ENCODE data around the gene ARSI.

The ARSI gene

DNA sequence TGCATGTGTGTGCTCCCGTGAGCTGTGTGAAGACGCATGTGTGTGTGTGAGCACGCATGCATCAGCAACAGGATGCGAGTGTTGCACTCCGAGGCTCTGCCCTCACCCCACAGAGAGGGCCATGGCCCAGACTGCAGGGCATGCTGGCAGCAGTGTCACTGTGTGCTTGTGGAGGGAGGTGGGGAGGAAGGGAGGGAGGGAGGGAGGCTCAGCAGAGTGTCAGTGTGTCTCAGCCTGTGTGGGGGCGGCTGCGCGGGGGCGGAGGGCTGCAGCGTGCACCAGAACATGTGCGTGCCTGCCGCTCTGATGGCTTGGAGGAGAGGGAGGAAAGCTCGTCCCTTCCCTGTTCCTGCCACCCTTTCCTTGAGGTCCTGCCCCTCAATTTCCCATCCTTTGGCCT lies 18.4 kb downstream of the ARSI start:
- Histone ChIP-seq H3K9me3 (ENCODE audit: control insufficient read depth, insufficient read depth, low read length) (no peaks in the 10 kb centered on the region), H3K9ac (ENCODE audit: low read depth, low read length) (no peak overlapping the region), H3K36me3 (ENCODE audit: insufficient read depth, low read length) (no peaks in the 10 kb centered on the region), H3K4me1 (ENCODE audit: insufficient read depth, low read length) (peaks cover 4% of the 10 kb centered on the region; the same call in 1 of the 2 replicates)

DNA sequence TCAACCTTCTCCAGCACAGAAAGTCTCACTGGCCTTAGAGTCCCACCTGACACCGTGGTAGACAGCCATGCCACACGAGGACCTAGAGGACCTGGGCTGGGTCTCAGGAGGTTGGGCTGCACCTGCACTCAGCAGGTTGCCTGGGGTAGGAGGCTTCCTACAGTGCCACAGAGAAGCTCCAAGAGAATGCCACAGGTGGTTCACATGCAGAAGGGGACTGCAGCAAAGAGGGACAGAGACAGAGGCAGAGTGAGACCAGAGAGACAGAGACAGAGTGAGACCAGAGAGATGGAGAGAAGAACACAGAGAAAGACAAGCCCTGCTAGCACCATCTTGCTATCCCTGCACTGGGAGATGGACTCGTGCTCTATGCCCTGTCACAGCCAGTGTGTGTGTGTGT lies 18.8 kb downstream of the ARSI start:
- H3K4me1 ChIP-seq (ENCODE audit: insufficient read depth, low read length) = peaks cover 4% of the 10 kb centered on the region; the same call in 1 of the 2 replicates
- H3K9ac ChIP-seq (ENCODE audit: low read depth, low read length) = no peak overlapping the region
- no peaks in the 10 kb centered on the region for H3K9me3 ChIP-seq (ENCODE audit: control insufficient read depth, insufficient read depth, low read length)
- H3K36me3 ChIP-seq (ENCODE audit: insufficient read depth, low read length) = no peaks in the 10 kb centered on the region

DNA sequence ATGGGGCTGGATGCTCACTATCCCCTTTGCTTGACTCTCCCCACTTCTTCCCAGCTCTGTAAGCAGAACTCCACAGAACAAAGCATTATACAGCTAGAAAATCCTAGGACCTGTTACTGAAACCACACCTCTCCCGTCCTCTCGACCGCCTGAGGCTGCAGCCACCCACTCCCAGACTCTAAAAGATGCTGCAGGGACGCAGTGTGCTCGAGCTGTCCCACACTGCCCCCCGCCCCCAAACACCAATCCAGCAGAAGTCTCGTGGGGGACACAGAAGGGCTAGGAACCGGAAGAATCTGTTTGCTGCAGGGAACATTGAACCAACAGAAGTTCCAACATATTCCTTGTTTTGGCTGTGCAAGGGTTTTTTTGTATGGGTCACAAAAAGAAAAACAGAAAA lies 20.7 kb downstream of the ARSI start:
- no peak overlapping the region for H3K9ac ChIP-seq (ENCODE audit: low read depth, low read length)
- H3K4me1 ChIP-seq (ENCODE audit: insufficient read depth, low read length) = no peaks in the 10 kb centered on the region; the same call in 1 of the 2 replicates

DNA sequence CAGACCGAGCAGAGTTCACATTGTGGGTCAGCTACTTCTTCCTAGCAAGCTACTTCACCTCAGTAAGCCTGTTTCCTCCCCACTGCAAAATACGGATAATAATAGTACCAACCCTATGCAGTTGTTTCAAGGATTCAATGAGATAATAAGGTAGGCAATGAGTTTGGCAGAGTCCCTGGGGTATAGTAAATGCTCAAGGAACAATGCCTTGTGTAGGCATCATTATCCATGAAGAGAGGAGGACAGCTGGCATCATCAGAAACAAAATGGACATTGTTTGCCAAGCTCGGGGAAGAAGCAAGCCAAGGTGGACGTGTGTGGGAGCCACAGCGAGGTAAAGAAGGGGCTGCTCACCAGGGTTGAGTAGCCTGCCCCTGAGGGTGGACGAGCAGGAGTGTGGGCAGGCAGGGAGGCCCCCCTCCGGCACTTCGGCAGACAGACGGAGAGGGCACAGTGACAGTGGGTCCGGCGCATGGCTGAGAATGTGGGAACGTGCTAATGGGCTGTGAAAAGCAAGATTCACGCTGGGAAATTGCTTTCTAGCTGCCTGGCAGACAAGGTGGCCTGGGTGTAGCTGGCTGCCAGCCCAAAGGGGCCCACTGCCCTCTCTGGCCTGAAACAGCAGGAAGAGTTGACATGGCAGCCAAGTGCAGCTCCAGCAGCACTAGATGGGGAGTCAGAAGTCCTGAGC lies 23.2 kb downstream of the ARSI start:
- Histone ChIP-seq H3K4me1 (ENCODE audit: insufficient read depth, low read length) (no peaks in the 10 kb centered on the region; the same call in 1 of the 2 replicates), H3K36me3 (ENCODE audit: insufficient read depth, low read length) (no peaks in the 10 kb centered on the region), H3K9ac (ENCODE audit: low read depth, low read length) (no peak overlapping the region), H3K9me3 (ENCODE audit: control insufficient read depth, insufficient read depth, low read length) (no peaks in the 10 kb centered on the region)

More for the DNA sequence above, 20.7 kb downstream of the ARSI start:
- H3K9me3 ChIP-seq (ENCODE audit: control insufficient read depth, insufficient read depth, low read length) = no peaks in the 10 kb centered on the region
- H3K36me3 ChIP-seq (ENCODE audit: insufficient read depth, low read length) = no peaks in the 10 kb centered on the region

DNA sequence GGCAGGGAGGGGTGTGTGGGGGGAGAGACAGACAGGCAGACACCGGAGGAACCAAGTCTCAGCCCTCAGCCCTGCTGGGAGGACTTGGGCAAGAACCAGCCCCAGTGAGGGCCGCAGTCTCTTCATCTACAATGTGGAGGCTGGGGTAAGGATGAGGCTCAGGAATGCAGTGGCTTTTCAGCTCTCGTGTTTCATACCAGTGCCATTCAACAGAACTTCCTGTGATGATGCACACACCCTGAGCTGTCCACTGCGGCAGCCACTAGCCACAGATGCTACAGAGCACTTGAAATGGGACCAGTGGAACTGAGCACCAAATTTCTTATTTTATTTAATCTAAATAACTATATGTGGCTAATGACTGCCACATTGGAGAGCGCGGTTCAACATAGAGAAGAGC lies 23.8 kb downstream of the ARSI start:
- Histone ChIP-seq H3K36me3 (ENCODE audit: insufficient read depth, low read length) (no peaks in the 10 kb centered on the region), H3K9ac (ENCODE audit: low read depth, low read length) (no peak overlapping the region), H3K4me1 (ENCODE audit: insufficient read depth, low read length) (no peaks in the 10 kb centered on the region; the same call in 1 of the 2 replicates), H3K9me3 (ENCODE audit: control insufficient read depth, insufficient read depth, low read length) (no peaks in the 10 kb centered on the region)

DNA sequence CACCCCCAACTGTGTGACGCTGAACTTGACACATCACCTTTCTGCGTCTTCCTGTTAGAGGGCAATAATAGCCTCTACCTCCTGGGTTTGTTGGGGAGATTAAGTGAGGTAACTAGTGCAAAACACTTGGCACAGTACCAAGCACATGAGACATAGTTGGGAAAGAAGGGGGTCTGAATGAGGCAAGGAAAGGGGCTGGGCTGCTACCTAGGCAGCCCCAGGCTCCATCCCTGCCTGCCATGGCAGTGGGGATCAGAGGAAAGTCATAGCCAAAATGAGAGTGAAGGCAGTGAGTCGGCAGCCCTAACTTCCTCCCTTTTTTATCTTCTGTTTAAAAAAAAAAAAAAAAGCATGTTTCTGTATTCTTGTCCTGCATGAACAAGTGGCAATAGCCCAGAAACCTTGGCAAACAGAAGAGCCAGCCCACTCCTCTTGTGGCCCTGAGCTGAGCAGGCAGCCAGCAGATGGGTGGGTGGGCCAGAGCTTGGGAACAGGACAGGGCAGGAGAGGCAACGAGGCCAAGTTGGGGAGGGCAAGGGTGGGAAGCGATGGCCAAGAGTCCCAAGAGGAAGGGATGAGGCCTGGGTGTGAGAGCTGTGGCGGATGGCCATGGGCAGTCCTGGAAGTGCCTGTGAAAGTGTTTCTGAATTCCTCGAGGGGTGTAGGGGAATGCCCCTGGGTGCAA lies 24.5 kb downstream of the ARSI start:
- no peaks in the 10 kb centered on the region; the same call in 1 of the 2 replicates for H3K4me1 ChIP-seq (ENCODE audit: insufficient read depth, low read length)
- H3K9me3 ChIP-seq (ENCODE audit: control insufficient read depth, insufficient read depth, low read length) = no peaks in the 10 kb centered on the region
- H3K36me3 ChIP-seq (ENCODE audit: insufficient read depth, low read length) = no peaks in the 10 kb centered on the region
- H3K9ac ChIP-seq (ENCODE audit: low read depth, low read length) = no peak overlapping the region

DNA sequence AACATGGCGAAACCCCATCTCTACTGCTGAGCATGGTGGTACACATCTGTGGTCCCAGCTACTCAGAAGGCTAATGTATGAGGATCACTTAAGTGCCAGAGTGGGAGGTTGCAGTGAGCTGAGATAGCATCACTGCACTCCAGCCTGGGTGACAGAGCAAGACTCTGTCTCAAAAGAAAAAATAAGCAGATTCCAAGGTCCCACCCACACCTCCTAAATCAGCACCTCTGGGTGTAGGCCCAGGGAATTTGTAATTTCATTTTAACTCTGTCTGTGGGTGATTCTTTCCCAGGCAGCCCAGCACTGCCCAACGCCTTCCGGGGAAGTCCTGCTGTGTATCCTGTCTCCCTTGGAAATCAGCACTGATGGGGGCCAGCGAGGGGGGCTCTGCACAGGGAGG lies 25.7 kb downstream of the ARSI start:
- Histone ChIP-seq H3K9ac (ENCODE audit: low read depth, low read length) (no peak overlapping the region), H3K9me3 (ENCODE audit: control insufficient read depth, insufficient read depth, low read length) (no peaks in the 10 kb centered on the region), H3K36me3 (ENCODE audit: insufficient read depth, low read length) (no peaks in the 10 kb centered on the region), H3K4me1 (ENCODE audit: insufficient read depth, low read length) (peaks cover 2% of the 10 kb centered on the region; the same call in 1 of the 2 replicates)

DNA sequence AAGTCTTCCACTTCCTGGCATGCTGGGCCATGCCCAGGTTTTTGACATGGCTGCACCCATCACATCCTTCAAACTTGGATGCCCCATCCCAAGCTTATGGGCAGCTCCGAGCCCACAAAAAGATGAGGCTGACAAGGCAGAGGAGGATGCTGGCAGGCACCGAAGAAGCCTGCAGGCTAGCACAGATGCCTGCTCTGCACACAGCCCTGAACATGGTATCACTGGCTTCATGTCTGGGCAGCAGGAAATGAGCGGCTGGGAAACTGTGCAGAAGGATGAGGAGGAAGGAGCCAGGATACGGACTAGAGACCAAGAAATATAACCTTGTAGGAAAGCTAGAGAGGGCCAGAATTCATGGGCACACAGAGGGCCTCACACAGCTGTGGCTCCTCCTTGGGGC lies 27.9 kb downstream of the ARSI start:
- Histone ChIP-seq H3K4me1 (ENCODE audit: insufficient read depth, low read length) (peaks cover 6% of the 10 kb centered on the region; the same call in 1 of the 2 replicates), H3K9ac (ENCODE audit: low read depth, low read length) (no peak overlapping the region), H3K36me3 (ENCODE audit: insufficient read depth, low read length) (no peaks in the 10 kb centered on the region), H3K9me3 (ENCODE audit: control insufficient read depth, insufficient read depth, low read length) (no peaks in the 10 kb centered on the region)

DNA sequence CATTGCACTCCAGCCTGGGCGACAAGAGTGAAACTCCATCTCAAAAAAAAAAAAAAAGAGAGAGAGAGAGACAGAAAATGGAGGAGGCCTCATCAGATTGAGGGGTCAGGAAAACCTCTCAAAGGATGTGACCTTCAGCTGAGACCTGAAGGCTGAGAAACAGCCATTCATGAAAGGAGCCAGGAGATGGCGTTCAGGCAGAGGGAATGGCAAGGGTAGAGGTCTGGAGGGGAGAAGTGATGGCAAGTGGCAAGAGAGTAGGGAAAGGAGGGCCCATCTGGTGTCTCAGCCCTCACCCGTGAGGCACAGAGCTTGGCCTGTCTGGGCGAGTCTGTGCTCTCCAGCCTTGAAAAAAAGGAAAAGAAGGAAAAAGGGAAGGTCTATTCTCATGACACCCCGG lies 30.2 kb downstream of the ARSI start:
- Histone ChIP-seq H3K9ac (ENCODE audit: low read depth, low read length) (no peak overlapping the region), H3K9me3 (ENCODE audit: control insufficient read depth, insufficient read depth, low read length) (no peaks in the 10 kb centered on the region), H3K36me3 (ENCODE audit: insufficient read depth, low read length) (no peaks in the 10 kb centered on the region), H3K4me1 (ENCODE audit: insufficient read depth, low read length) (peaks cover 9% of the 10 kb centered on the region; the same call in 1 of the 2 replicates)

DNA sequence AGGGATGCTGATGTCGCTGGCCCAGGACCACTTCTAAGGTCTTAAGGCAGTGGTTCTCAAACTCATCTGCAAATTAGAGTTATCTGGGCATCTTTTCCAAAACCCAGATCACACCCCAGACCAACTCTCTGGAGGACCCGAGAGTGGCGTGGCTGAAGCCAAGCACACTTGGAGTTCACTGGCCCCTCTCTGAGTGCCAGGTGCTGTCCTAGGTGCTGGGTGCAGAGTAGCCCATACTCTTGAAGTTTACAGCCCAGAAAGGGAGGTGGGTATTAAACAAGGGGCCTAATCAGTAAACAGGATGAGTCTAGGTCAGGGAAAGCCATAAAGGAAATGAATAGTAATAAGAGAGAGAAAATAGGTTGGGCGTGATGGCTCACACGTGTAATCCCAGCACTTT lies 30.8 kb downstream of the ARSI start:
- H3K9ac ChIP-seq (ENCODE audit: low read depth, low read length) = no peak overlapping the region

DNA sequence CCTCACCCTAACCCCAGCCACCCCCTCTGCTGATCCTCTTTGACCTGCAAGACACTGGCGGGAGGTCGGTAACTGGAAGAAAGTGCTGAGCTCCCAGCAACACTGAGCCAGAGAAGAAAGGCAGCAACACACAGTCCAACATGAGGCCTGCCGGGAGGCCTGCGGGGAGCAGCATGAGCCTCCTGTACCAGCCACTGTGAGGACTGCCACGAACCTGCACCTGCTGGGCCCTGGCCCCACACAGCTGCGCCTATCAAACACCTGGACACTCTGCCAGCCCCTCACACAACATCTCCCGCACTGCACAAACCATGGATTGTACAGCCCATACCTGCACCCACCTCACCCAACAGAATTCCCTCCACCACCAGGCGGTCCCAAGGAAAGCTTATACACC lies 31.4 kb downstream of the ARSI start:
- Histone ChIP-seq H3K4me1 (ENCODE audit: insufficient read depth, low read length) (peaks cover 13% of the 10 kb centered on the region; the same call in 1 of the 2 replicates), H3K9ac (ENCODE audit: low read depth, low read length) (no peak overlapping the region), H3K36me3 (ENCODE audit: insufficient read depth, low read length) (no peaks in the 10 kb centered on the region), H3K9me3 (ENCODE audit: control insufficient read depth, insufficient read depth, low read length) (no peaks in the 10 kb centered on the region)

More for the DNA sequence above, 30.8 kb downstream of the ARSI start:
- Histone ChIP-seq H3K9me3 (ENCODE audit: control insufficient read depth, insufficient read depth, low read length) (no peaks in the 10 kb centered on the region), H3K4me1 (ENCODE audit: insufficient read depth, low read length) (peaks cover 11% of the 10 kb centered on the region; the same call in 1 of the 2 replicates), H3K36me3 (ENCODE audit: insufficient read depth, low read length) (no peaks in the 10 kb centered on the region)

DNA sequence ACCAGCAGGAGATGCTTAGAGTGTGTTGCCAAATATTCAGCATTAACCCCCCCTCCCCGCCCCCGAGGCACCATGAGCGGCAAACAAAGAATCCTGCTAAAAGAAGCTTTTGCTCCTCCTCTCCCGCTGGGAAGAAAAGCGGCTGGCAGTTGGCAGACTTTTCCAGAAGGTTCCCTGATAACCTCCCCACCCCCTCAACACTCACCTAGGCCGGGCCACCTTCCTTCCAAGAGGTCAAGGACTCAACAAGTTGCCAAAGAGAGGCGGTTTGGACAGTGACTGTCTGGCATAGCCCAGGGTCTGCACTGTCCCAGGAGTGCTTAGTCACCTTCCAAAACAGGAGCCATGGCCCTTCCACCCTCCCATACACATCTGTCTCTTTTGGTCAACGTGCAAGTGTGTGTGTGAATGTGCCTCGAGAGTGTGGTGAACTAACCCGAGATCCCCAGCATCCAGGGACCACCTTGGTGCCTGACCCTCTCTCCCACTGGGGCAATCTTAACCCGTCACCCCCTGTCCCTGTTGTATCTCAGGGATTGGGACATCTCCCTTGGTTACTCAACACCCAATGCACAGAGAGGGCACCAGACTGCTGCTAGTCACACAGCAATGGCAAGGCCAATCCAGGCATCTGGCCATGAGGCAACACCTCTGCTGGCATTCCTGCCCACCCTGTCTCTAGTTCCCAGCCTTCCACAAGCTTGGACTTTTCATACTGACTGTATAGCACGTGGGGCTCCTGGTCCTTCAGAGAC lies 32.0 kb downstream of the ARSI start:
- Histone ChIP-seq H3K4me1 (ENCODE audit: insufficient read depth, low read length) (peaks cover 13% of the 10 kb centered on the region; the same call in 1 of the 2 replicates), H3K9me3 (ENCODE audit: control insufficient read depth, insufficient read depth, low read length) (no peaks in the 10 kb centered on the region), H3K36me3 (ENCODE audit: insufficient read depth, low read length) (no peaks in the 10 kb centered on the region), H3K9ac (ENCODE audit: low read depth, low read length) (no peak overlapping the region)

DNA sequence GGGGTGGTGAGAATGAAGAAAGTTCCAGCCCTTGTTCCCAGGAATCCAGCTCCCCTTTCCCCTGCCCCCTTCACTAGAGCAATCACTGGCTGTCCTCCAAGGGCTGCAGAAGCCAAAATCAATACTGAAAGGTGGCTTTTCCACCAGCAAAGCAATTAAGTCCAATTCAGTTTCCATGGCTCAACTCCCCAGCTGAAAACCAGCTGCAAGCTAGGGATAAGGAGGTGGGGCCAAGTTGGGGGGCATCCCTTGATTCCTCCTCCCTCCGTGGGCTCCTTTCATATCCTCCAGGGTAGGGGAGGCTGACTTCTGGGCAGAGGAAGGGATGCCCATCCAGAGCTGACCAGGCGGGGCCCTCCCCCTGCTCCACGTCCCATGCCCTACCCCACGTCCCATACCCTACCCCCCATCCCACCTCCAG lies 35.8 kb downstream of the ARSI start:
- Histone ChIP-seq H3K9me3 (ENCODE audit: control insufficient read depth, insufficient read depth, low read length) (no peaks in the 10 kb centered on the region), H3K4me1 (ENCODE audit: insufficient read depth, low read length) (peaks cover 19% of the 10 kb centered on the region; the same call in 1 of the 2 replicates), H3K9ac (ENCODE audit: low read depth, low read length) (no peak overlapping the region), H3K36me3 (ENCODE audit: insufficient read depth, low read length) (no peaks in the 10 kb centered on the region)

DNA sequence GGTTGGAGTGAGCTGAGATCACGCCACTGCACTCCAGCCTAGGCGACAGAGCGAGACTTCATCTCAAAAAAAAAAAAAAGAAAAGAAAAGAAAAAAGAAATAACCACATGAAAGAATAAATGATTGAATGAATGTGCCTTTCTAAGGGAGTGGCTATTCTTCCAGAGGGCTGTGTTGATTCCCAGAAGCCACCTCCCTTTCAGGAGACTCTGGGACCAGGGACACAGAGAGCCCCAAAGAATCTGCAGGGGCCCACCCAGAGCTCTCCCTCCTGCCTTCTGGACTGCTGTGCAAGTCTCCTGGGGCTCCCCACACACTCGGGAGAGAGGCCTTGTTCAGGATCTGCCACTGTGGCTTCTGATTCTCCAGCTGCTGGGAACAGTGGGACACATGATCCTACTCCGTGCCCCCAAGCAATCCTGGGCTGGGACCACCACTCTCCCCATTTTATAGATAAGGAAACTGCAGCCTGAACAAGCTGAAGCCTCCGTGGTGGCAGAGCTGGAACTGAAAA lies 36.8 kb downstream of the ARSI start:
- H3K36me3 ChIP-seq (ENCODE audit: insufficient read depth, low read length) = no peaks in the 10 kb centered on the region
- H3K9me3 ChIP-seq (ENCODE audit: control insufficient read depth, insufficient read depth, low read length) = no peaks in the 10 kb centered on the region
- H3K9ac ChIP-seq (ENCODE audit: low read depth, low read length) = no peak overlapping the region
- H3K4me1 ChIP-seq (ENCODE audit: insufficient read depth, low read length) = peaks cover 19% of the 10 kb centered on the region; the same call in 1 of the 2 replicates
